Epithelial cell of proximal tubule (primary cell): ENCODE measurements around the gene FRMD8. TPM values are rescaled to one million over a fixed set of nuclear protein-coding genes. Genes with fewer than 3 reads are reported as not detected.
A peak's percentile ranks its signal among the peaks of the same experiment; 100 is the strongest.

Source experiments
- DNase-seq: peaks from one replicate; pipeline ENCODE4 v3.0.0-alpha.2; 2011; ENCODE audit warnings: low read depth
- H3K4me3 ChIP-seq: 2 replicates; pipeline ENCODE4 v1.5.1; 2011; ENCODE audit warnings: low read depth, mild to moderate bottlenecking, low read length
- total RNA-seq: library from RNA; depleted of rRNA; stranded (reverse); fragments of >200 nt; gene quantifications from 2 replicates; pipeline ENCODE4 v1.2.3, GENCODE V29; 2015
- TF ChIP-seq, protein P1 (sequence below): conservative IDR thresholded peaks from 2 replicates; pipeline ENCODE4 v1.5.1; 2012; ENCODE audit warnings: low read depth, mild to moderate bottlenecking, low read length

The FRMD8 gene
- total RNA-seq, 1 donor from 2014 or later, result 43.5 TPM

DNA sequence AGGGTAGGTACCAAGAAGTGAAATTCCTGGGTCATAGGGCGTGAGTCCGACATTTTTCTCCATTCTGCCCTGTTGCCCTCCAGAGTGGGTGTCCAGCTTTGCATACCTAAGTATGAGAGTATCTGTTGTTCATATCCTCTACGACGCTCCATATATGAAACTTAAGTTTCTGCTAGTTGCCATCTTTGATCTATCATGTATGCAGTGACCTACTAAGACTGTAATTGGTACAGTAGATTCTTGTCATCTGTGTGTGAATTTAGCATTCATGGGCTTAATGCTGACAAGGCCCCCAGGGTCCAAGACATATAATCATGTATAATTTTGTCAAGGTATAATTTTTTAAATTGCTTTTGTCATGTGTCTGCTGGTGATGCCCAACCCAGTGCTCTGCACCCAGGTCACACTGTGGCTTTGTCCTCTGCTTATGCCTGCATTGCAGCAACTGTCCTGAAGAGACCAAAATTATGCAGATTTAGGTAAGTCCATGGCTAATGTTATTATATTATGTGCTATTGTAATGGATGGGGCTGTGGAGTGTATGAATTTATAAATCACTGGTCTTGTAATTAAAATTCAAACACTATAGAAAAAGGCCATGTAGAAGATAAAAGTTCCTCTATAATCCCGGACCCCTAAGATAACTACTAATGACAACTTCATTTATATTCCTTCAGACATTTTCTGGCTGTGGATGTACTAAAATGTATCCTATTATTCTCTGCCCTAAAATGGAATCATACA is 48.4 kb downstream of the FRMD8 start:
- TF ChIP-seq, protein P1, sequence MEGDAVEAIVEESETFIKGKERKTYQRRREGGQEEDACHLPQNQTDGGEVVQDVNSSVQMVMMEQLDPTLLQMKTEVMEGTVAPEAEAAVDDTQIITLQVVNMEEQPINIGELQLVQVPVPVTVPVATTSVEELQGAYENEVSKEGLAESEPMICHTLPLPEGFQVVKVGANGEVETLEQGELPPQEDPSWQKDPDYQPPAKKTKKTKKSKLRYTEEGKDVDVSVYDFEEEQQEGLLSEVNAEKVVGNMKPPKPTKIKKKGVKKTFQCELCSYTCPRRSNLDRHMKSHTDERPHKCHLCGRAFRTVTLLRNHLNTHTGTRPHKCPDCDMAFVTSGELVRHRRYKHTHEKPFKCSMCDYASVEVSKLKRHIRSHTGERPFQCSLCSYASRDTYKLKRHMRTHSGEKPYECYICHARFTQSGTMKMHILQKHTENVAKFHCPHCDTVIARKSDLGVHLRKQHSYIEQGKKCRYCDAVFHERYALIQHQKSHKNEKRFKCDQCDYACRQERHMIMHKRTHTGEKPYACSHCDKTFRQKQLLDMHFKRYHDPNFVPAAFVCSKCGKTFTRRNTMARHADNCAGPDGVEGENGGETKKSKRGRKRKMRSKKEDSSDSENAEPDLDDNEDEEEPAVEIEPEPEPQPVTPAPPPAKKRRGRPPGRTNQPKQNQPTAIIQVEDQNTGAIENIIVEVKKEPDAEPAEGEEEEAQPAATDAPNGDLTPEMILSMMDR, result no peak
- no peak for DNase-seq
- peak overlapping the region; percentile 6 for H3K4me3 ChIP-seq

DNA sequence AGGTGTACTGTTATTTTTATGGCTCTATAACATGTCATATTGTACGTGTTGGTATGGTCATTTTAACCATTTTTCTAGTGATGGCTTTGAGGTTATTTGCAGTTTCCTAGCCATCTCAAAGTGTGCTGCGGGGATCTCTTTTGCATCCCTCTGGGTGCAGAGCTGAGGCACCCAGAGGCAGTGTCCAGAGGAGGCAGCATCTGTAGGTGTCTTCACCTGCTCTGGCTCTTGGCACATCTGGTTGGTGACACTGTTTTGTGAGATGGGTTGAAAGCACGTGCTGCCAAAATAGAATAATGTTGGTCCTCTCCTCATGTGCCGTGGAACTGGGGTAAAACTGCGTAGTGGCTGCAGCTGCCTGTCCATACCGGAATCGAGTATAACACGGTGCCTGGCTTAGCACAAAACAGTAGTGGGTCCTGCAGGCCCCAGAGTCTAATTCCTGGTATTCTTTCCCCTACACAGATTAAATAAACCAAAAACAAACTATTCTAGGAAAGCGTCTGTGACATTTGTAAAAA is 49.0 kb downstream of the FRMD8 start:
- no peak for DNase-seq
- peak overlapping the region; percentile 3 for H3K4me3 ChIP-seq

DNA sequence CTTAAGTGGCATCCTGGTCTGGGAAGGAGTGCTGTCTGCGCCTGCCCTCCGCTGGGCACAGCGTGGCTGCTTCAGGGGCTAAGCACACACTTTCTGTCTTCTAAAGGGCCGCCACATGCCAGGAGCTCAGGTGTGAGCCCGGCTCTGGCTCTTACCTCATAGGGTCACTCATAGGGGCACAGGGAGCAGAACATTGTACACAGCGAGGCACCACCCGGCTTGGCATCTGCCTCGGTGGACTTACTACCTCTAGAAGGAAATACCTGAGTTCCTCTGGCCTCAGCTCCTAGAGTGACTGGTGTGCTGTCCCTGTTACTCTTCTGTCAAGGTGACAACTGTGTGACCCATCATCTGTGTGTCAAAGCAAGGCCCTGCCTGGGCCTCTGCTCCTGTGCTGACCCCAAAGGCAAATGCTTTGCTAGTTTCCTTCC is 49.6 kb downstream of the FRMD8 start:
- peak overlapping the region; percentile 12 for H3K4me3 ChIP-seq
- TF ChIP-seq, protein P1, result no peak
- DNase-seq, result no peak

More for the DNA sequence above, 49.0 kb downstream of the FRMD8 start:
- TF ChIP-seq, protein P1, result no peak

DNA sequence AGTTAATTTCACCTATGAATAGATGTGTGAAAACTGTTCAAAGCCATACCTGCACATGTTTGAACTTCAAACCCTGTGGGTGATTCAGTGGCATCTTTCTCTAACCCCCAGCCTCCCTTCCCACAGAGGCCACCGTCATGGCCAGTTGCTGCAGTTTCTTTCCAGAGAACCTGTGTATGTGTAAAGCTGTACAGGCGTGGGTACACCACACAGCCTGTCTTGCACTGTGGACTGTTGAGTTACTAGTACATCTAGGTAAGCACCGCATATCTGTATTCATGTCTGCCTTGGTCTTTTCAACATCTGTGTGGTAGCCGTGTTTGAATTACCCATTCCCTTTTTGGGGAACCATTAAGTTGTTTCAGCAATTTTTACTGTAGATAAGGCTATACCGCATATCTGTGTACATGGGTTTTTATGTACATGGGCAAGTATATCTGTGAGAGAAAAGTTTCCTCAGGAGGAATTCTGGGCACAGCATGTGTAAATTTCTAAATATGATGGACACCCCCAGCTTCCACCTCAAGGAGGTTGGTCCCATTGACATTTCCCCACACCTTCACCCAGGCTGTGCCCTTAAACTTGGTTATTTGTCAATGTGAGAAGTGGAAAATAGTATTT is 50.1 kb downstream of the FRMD8 start:
- DNase-seq, result no peak
- peak overlapping the region; percentile 12 for H3K4me3 ChIP-seq
- TF ChIP-seq, protein P1, result no peak

DNA sequence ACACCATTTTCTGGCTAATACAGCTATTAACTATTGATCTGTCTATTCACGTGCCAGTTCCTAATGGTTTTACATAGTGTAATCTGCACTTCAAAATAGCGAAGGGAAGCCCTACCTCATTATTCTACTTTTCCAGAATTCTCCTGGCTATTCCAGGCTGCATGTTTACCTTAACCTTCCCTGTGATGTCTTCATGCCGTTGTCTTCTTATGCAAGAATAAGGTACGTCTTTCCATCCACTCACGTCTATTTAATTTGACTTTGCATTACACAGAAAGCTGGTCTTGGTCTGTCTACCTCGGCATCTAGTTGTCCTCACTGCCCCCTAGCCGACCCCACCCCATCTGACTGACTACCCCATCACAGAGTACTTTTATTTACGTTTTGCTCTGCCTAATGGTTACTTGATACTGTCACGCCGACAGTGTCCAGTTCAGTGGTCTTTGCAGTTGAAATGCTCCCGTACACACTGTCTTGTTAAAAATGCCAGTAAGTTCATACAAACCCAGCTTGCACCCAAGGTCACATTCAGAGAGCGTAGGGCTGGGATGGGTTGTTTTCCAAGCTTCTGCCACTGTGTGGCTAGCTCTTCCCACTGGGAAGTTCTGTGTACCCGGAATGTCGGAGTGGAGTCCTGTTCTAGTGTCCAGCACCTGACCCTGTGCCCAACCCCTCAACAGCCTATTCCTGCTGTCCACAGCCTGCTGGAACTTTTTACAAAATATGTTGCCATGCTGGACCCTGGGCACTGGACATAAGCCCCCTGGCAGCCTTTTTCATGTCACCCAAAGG is 51.2 kb downstream of the FRMD8 start:
- no peak for DNase-seq
- peak overlapping the region; percentile 17 for H3K4me3 ChIP-seq
- TF ChIP-seq, protein P1, result no peak

DNA sequence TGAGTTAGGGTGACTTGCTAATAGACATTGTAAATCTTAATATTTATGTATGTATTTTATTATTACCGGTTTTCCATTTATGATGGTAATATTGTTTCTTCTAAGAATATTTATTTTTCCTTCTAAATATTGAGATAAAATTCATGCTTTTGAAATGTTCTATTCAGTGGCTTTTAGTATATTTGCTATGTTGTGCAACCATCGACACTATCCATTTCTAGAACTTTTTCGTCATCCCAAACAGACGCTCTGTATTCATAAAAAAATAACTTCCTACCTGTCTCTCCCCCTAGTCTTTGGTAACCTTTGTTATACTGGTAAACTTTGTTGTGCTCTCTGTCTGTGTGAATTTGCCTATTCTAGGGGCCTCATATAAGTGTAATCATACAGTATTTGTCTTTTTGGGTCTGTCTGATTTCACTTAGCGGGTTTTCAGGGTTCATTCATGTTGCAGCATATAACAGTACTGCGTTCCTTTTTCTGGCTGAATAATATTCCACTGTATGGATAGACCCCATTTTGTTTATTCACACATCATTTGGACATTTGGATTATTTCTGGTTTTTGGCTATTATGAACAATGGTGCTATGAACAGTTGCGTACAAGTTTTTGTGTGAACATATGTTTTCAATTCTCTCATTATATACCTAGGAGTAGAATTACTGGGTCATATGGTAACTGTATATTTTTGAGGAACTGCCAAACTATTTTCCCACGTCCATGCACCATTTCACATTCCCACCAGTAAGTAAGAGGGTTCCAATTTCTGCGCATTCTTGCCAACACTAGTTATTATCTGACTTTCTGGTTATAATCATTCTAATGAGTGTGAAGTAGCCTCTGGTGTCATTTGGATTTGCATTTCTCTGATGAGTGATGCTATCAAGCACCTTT is 52.1 kb downstream of the FRMD8 start:
- TF ChIP-seq, protein P1, result no peak
- DNase-seq, result no peak
- peak overlapping the region; percentile 17 for H3K4me3 ChIP-seq
